Chondrocyte (in vitro differentiated cells): ENCODE results near the gene PTK6. TPM values are rescaled to one million over a fixed set of nuclear protein-coding genes. Genes with fewer than 3 reads are reported as not detected.
A peak's percentile ranks its signal among the peaks of the same experiment; 100 is the strongest.

Source experiments
- DNase-seq: peaks from one replicate; pipeline ENCODE4 v3.0.0; 2021; ENCODE audit warnings: mixed read lengths, low spot score
- H3K27ac Mint-ChIP-seq: one replicate; pipeline ENCODE4 v1.8.0; 2021; ENCODE audit warnings: mild to moderate bottlenecking, moderate library complexity, mixed read lengths; ENCODE audit not compliant: unreplicated experiment
- H3K27me3 Mint-ChIP-seq: 2 replicates; pipeline ENCODE4 v1.8.0; 2021; ENCODE audit warnings: low read depth, mixed read lengths
- H3K36me3 Mint-ChIP-seq: 2 replicates; pipeline ENCODE4 v1.8.0; 2021; ENCODE audit warnings: low read depth, mixed read lengths
- H3K4me1 Mint-ChIP-seq: 2 replicates; pipeline ENCODE4 v1.8.0; 2021; ENCODE audit warnings: low read depth, mild to moderate bottlenecking, mixed read lengths
- H3K4me3 Mint-ChIP-seq: one replicate; pipeline ENCODE4 v1.8.0; 2021; ENCODE audit warnings: mild to moderate bottlenecking, moderate library complexity, mixed read lengths; ENCODE audit not compliant: unreplicated experiment
- H3K9me3 Mint-ChIP-seq: 2 replicates; pipeline ENCODE4 v1.8.0; 2021; ENCODE audit warnings: low read depth, mixed read lengths
- total RNA-seq: library from RNA; stranded (reverse); gene quantifications from 3 replicates; pipeline ENCODE4 v1.2.1, GENCODE V29; 2021
- TF ChIP-seq, protein P1 (sequence below): fragments of 200-600 bp; sonication (generic); IDR thresholded peaks from 2 replicates; pipeline ENCODE4 v1.5.0; 2021; ENCODE audit warnings: antibody characterized with exemption, mild to moderate bottlenecking, moderate library complexity

Gene PTK6
- total RNA-seq, 1 donor from 2014 or later: not detected

DNA sequence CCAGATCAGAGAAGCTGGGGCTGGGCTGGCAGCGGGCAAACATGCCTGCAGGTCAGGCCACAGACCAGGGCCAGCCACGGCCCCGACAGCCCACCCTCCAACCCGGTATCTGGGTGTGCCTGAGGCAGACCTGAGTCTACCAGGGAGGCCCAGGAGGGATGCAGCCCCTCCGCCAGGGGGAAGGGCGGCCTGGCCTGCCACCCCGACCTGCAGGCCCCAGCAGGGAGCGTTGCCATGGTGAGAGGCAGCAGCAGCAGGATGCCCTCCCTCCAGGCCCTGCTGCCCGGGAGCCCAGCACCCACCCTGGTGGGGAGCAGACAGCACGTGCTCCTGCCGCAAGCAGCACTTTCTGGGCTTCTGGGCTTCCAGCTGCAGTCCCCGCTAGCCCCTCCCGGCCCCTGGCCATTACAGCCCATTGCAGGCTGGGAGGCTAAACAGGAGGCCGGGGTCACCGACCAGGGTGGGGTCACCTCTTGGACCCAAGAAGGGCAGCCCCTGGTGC, 34.5 kb downstream of the PTK6 start:
- peaks cover 8% of the 10 kb centered on the region for H3K27me3 Mint-ChIP-seq
- TF ChIP-seq, protein P1, sequence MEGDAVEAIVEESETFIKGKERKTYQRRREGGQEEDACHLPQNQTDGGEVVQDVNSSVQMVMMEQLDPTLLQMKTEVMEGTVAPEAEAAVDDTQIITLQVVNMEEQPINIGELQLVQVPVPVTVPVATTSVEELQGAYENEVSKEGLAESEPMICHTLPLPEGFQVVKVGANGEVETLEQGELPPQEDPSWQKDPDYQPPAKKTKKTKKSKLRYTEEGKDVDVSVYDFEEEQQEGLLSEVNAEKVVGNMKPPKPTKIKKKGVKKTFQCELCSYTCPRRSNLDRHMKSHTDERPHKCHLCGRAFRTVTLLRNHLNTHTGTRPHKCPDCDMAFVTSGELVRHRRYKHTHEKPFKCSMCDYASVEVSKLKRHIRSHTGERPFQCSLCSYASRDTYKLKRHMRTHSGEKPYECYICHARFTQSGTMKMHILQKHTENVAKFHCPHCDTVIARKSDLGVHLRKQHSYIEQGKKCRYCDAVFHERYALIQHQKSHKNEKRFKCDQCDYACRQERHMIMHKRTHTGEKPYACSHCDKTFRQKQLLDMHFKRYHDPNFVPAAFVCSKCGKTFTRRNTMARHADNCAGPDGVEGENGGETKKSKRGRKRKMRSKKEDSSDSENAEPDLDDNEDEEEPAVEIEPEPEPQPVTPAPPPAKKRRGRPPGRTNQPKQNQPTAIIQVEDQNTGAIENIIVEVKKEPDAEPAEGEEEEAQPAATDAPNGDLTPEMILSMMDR: no peak
- peaks cover 15% of the 10 kb centered on the region for H3K9me3 Mint-ChIP-seq
- no peak overlapping the region for H3K4me3 Mint-ChIP-seq
- no peak overlapping the region for H3K27ac Mint-ChIP-seq
- no peak for DNase-seq
- H3K36me3 Mint-ChIP-seq: peaks cover 6% of the 10 kb centered on the region
- H3K4me1 Mint-ChIP-seq: no peaks in the 10 kb centered on the region

DNA sequence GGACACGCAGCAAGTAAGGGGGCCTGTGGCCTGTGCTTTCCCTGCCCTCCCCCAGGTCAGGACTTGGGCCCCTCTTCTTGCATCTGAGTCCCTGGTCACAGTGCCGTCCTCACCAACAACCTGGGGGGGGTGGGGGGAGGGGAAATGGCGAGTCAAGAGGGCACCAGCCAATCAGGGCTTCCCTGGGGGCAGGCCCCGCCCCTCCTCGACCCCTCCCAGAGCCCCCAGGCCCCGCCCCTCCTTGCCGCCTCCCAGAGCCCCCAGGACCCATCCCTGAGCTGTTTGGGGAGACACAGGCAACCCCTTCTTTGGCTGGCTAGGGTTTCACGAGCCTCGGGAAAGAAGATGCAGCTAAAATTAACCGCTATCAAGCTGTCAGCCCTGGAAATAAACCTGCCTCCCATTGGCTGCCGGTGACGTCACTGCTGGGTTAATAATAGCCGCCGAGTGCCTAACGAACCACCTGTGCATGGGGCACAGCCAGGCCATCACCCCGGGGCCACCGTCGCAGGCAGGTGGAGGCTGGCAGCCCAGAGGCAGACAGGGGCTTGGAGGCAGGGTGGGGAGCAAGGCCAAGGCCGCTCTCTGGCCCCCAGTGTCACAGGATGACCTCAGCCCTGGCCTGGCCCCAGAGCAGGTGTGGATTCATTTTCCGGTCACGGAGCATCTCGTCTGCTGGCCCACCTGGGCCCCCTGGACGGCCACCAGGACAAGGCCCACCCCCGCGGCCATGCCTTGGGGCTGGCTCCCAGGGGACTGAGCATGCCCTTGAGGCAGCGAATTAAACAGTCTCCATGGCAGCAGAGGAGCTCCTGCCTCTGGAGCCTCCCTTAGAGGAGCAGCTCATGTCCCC, 35.1 kb downstream of the PTK6 start:
- H3K27ac Mint-ChIP-seq: no peak overlapping the region
- H3K36me3 Mint-ChIP-seq: peaks cover 6% of the 10 kb centered on the region
- no peaks in the 10 kb centered on the region for H3K4me1 Mint-ChIP-seq
- no peak overlapping the region for H3K4me3 Mint-ChIP-seq
- peaks cover 15% of the 10 kb centered on the region for H3K9me3 Mint-ChIP-seq
- DNase-seq: no peak
- TF ChIP-seq, protein P1: no peak
- peaks cover 8% of the 10 kb centered on the region for H3K27me3 Mint-ChIP-seq

DNA sequence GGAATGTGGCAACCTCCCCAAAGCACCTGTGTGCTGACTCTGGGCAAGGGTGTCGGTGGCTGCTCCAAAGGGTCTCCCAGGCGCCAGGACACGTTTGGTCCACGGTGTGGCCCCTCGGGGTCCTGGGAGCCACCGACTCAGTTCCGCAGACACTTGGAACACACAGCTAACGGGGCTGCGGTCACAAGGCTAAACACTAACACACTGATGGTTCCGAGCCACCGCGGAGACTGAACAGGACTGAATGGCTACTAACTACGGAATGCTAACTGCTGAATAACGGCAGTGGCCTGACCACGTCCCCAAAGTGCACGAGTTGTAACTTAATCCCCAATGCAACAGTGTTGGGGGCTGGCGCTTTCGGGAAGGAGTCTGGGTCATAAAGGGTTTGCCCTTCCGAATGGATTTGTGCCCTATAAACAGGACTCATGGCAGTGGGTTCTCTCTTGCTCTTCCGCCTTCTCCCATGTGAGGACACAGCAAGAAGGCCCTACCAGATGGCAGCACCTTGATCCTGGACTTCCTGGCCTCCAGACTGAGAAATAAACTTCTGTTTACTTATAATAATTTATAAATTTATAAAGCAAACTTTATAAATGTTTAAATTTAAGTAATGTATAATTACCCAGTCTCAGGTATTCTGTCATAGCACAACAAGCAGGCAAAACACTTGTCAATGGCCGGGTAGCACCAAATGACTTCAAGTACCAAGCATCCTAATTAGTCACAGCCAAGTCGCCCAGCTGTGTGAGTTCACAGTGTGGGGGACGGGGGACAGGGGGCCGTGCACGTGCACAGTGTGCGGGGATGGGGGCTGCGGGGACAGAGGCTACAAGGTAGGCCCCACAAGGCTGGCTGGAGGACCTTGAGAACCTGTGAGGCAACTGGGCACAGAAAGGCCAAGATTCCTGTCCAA, 36.0 kb downstream of the PTK6 start:
- Mint-ChIP-seq H3K27me3 (peaks cover 5% of the 10 kb centered on the region), H3K4me3 (peak overlapping the region; percentile 12)

DNA sequence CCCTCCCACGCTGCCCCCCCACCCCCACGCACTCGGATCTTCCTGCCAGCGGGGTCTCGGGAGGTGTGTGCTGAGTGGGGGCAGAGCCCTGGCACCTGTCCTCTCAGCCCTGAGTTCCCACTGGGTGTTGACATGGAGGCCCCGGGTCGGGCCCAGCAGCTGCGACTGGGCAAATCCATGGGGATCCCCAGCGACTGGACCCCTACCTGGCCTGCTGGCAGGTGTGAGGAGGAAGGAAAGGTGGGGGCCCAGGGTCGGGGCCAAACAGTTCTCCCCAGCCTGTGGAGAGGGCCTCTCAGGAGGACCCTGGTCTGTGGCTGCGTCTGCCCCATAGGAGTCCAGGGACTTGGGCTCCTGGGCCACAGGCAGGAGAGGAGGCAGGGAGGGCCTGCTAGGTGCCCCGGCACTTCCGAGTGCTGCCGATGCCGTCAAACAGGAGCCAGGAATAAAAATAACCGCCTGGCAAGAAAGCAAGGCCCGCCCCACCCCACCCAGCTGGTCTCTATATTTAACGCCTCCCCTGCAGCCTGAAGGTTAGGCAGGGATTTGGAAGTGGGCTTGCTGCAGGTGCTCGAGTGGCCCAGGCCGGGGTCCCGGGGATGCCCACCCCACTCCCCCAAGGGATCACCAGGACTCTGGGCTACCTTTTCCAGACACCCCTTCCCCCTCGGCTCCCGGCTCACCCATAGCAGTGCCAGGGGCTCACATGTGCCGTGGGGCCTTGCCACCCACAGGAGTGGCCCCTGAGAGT, 36.9 kb downstream of the PTK6 start:
- peaks cover 6% of the 10 kb centered on the region for H3K36me3 Mint-ChIP-seq
- no peaks in the 10 kb centered on the region for H3K4me1 Mint-ChIP-seq
- no peak overlapping the region for H3K27ac Mint-ChIP-seq
- peak; percentile 89 for DNase-seq
- peaks cover 5% of the 10 kb centered on the region for H3K27me3 Mint-ChIP-seq
- H3K9me3 Mint-ChIP-seq: peaks cover 7% of the 10 kb centered on the region
- no peak overlapping the region for H3K4me3 Mint-ChIP-seq
- TF ChIP-seq, protein P1: no peak

More for the DNA sequence above, 36.0 kb downstream of the PTK6 start:
- peaks cover 10% of the 10 kb centered on the region for H3K9me3 Mint-ChIP-seq
- TF ChIP-seq, protein P1: no peak
- H3K27ac Mint-ChIP-seq: no peak overlapping the region
- DNase-seq: peak; percentile 79
- H3K36me3 Mint-ChIP-seq: peaks cover 6% of the 10 kb centered on the region
- H3K4me1 Mint-ChIP-seq: no peaks in the 10 kb centered on the region
